Lung (tissue), 12 donors: ENCODE measurements around the gene SGCG. TPM values are rescaled to one million over a fixed set of nuclear protein-coding genes. Genes with fewer than 3 reads are reported as not detected.
"Not testable (repeated sequence)": the region's sequence is repeated elsewhere in the genome, so short reads cannot be mapped to it uniquely, and the experiment has no call there.

ENCODE experiments used
- ATAC-seq: fragments of 200-7000 bp; cut with Tn5 transposase; one replicate; pipeline ENCODE4 v1.9.1; 2020; ENCODE audit warnings: moderate number of reproducible peaks; ENCODE audit not compliant: insufficient read depth, low FRiP score
- DNase-seq, 3 donors: peaks; one replicate each; pipeline ENCODE4 v3.0.0-alpha.2; 2013 to 2017
- H3K27ac ChIP-seq, 2 donors: one replicate each; pipeline ENCODE4 v1.5.1; 2013; ENCODE audit warnings: mild to moderate bottlenecking in 2 of 2, moderate library complexity in 2 of 2, control low read depth in 1 of 2, inconsistent platforms in 1 of 2, low read depth in 1 of 2, low read length in 1 of 2
- H3K27me3 ChIP-seq, 3 donors: one replicate each; pipeline ENCODE4 v1.5.1; 2013; ENCODE audit warnings: low read length in 2 of 3; ENCODE audit not compliant: control insufficient read depth in 3 of 3, insufficient read depth in 3 of 3
- H3K36me3 ChIP-seq, 4 donors: one replicate each; pipeline ENCODE4 v1.5.1; 2013; ENCODE audit warnings: low read length in 4 of 4, mild to moderate bottlenecking in 1 of 4, moderate library complexity in 1 of 4; ENCODE audit not compliant: control insufficient read depth in 4 of 4, insufficient read depth in 4 of 4
- H3K4me1 ChIP-seq, 5 donors: one replicate each; pipeline ENCODE4 v1.5.1; 2013; ENCODE audit warnings: low read length in 5 of 5, mild to moderate bottlenecking in 2 of 5, moderate library complexity in 1 of 5; ENCODE audit not compliant: control insufficient read depth in 5 of 5, insufficient read depth in 5 of 5
- H3K4me3 ChIP-seq: one replicate; pipeline ENCODE4 v1.5.1; 2013; ENCODE audit warnings: mild to moderate bottlenecking, control low read depth, moderate library complexity
- H3K9ac ChIP-seq, 2 donors: one replicate each; pipeline ENCODE4 v1.5.1; 2013; ENCODE audit warnings: low read length in 2 of 2, control low read depth in 1 of 2; ENCODE audit not compliant: insufficient read depth in 1 of 2
- H3K9me3 ChIP-seq, 4 donors: one replicate each; pipeline ENCODE4 v1.5.1; 2013; ENCODE audit warnings: low read length in 3 of 4, mild to moderate bottlenecking in 1 of 4, moderate library complexity in 1 of 4; ENCODE audit not compliant: control insufficient read depth in 4 of 4, insufficient read depth in 3 of 4
- WGBS, 2 donors: extraction: QIAGEN DNeasy Blood & Tissue Kit; methylation state at CpG; one replicate each; pipeline ENCODE4 v1.1.7; 2013; 5-methylcytosine and 5-hydroxymethylcytosine counted together
- polyA plus RNA-seq, 2 donors: library from polyadenylated mRNA; stranded (reverse); fragments of 200-250 nt; gene quantifications; one replicate each; pipeline ENCODE4 v1.2.1, GENCODE V29; 2013
- total RNA-seq, 2 donors: library from RNA; depleted of rRNA in 1 of 2; stranded (reverse); fragments of >200 nt in 1 of 2; gene quantifications; one replicate each; pipeline ENCODE4 v1.2.1, GENCODE V29; 2014 to 2021
- TF ChIP-seq, protein P1 (sequence below): IDR thresholded peaks from 2 replicates; pipeline ENCODE4 v1.5.1; 2012; ENCODE audit warnings: mild to moderate bottlenecking; ENCODE audit errors: control extremely low read depth, extremely low read depth
- donor health status: control.
- donor health status: control.
- donor health status: Bipolar disorder and iron deficiency.
- donor health status: healthy.
- donor health status: DM: yes; HTN: yes; CAD: no.

The SGCG gene
- total and polyA plus RNA-seq, 4 donors: 0.41 to 5.5 (median 1.8) TPM

DNA sequence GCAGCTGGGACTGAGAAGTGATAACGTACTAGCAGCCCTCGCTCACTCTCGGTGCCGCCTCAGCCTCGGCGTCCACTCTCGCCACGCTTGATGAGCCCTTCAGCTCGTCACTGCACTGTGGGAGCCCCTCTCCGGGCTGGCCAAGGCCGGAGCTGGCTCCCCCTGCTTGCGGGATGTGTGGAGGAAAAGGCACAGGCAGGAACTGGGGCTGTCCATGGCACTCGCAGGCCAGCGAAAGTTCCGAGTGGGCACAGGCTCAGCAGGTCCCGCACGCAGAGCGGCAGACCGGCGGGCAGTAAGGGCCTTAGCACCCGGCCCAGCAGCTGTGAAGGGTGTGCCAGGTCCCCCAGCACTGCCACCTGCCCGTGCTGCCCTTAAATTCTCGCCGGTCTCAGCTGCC is 38.8 kb upstream of the SGCG start:
- Histone ChIP-seq H3K27ac (no peak overlapping the region), H3K9ac (no peak overlapping the region), H3K36me3 (no peaks in the 10 kb centered on the region), H3K4me1 (peaks cover 0 to 21% (median 0%) of the 10 kb centered on the region in 5 donors), H3K9me3 (peaks cover 0 to 6% (median 0%) of the 10 kb centered on the region in 4 donors), H3K27me3 (no peaks in the 10 kb centered on the region), H3K4me3 (no peak overlapping the region)
- 94% methylated on average over 24 of the region's 24 CpGs for WGBS, 2 donors
- TF ChIP-seq, protein P1, sequence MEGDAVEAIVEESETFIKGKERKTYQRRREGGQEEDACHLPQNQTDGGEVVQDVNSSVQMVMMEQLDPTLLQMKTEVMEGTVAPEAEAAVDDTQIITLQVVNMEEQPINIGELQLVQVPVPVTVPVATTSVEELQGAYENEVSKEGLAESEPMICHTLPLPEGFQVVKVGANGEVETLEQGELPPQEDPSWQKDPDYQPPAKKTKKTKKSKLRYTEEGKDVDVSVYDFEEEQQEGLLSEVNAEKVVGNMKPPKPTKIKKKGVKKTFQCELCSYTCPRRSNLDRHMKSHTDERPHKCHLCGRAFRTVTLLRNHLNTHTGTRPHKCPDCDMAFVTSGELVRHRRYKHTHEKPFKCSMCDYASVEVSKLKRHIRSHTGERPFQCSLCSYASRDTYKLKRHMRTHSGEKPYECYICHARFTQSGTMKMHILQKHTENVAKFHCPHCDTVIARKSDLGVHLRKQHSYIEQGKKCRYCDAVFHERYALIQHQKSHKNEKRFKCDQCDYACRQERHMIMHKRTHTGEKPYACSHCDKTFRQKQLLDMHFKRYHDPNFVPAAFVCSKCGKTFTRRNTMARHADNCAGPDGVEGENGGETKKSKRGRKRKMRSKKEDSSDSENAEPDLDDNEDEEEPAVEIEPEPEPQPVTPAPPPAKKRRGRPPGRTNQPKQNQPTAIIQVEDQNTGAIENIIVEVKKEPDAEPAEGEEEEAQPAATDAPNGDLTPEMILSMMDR: no peak
- no peak for ATAC-seq
- DNase-seq: no peak

DNA sequence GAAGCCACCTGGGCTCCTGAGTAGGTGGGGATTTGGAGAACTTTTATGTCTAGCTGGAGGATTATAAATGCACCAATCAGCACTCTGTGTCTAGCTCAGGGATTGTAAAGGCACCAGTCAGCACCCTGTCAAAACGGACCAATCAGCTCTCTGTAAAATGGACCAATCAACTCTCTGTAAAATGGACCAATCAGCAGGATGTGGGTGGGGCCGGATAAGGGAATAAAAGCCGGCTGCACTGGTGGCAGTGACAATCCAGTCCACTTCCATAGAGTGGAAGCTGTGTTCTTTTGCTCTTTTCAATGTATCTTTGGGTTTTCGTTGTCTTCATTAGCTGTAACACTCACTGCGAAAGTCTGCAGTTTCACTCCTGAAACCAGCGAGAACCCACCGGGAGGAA is 38.2 kb upstream of the SGCG start:
- not testable (repeated sequence) for H3K9ac ChIP-seq, DNase-seq, H3K9me3 ChIP-seq, ATAC-seq, H3K27ac ChIP-seq, H3K36me3 ChIP-seq, H3K4me3 ChIP-seq, H3K27me3 ChIP-seq
- H3K4me1 ChIP-seq: peaks cover 0 to 27% (median under 1%) of the 10 kb centered on the region in 5 donors
- 93 to 95% methylated on average over 7 of the region's 7 CpGs for WGBS, 2 donors

DNA sequence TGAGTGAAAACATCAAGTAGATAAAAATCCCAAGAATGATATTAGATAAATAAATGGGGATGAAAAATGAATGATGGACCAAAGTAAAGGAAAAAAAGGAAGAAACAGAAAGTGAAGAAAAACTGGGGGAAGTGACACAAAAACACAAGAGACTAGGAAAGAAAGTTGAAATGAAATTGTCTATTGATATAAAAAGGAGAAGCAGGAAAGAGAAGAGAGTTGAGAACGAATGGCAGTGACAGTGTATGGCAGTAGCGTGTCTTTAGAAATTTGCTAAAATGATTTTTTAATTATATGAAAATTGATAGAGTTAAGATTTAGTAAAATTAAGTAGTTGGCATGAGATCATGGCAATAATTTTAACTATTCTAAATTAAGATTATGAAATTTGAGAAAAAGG is 36.3 kb upstream of the SGCG start:
- peaks cover 0 to 6% (median 0%) of the 10 kb centered on the region in 4 donors for H3K9me3 ChIP-seq
- peaks cover 0 to 31% (median 3%) of the 10 kb centered on the region in 5 donors for H3K4me1 ChIP-seq
- no peaks in the 10 kb centered on the region for H3K36me3 ChIP-seq
- H3K4me3 ChIP-seq: no peak overlapping the region
- ATAC-seq: no peak
- 72 to 85% methylated on average over 2 of the region's 2 CpGs for WGBS, 2 donors
- DNase-seq: no peak
- TF ChIP-seq, protein P1: no peak
- H3K27me3 ChIP-seq: no peaks in the 10 kb centered on the region
- no peak overlapping the region for H3K9ac ChIP-seq
- no peak overlapping the region for H3K27ac ChIP-seq

DNA sequence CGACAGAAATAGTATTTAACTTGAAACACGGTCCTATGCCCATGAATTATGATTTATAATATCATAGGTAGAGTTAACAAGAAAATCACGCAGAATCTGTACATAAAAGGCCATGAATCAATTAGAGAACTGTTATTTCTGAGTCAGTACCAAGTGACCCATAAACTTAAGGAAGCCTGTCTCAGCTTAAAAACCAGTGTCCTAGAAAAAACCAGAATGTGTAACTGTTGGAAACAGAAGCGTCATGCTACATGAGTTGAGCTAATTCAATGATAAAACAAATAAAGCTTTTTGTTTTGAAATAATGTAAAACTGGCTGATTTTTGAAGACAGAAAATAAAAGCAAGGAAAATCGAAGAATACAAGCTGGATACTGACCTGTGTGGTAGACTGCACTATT is 34.8 kb upstream of the SGCG start:
- Histone ChIP-seq H3K9me3 (peaks cover 0 to 6% (median 0%) of the 10 kb centered on the region in 4 donors), H3K9ac (no peak overlapping the region), H3K27ac (no peak overlapping the region), H3K27me3 (no peaks in the 10 kb centered on the region), H3K4me1 (peaks cover 0 to 24% (median 3%) of the 10 kb centered on the region in 5 donors), H3K36me3 (no peaks in the 10 kb centered on the region), H3K4me3 (no peak overlapping the region)
- WGBS, 2 donors: 83 to 87% methylated on average over 5 of the region's 5 CpGs
- ATAC-seq (no peak), DNase-seq (no peak)
- TF ChIP-seq, protein P1: no peak
